EL (cell line): ENCODE data around the gene DISP1.
"Not testable (repeated sequence)": the region's sequence is repeated elsewhere in the genome, so short reads cannot be mapped to it uniquely, and the experiment has no call there.

Experiments used
- DNase-seq: peaks from one replicate; pipeline ENCODE4 v3.0.0-alpha.2; 2016

Gene DISP1

DNA sequence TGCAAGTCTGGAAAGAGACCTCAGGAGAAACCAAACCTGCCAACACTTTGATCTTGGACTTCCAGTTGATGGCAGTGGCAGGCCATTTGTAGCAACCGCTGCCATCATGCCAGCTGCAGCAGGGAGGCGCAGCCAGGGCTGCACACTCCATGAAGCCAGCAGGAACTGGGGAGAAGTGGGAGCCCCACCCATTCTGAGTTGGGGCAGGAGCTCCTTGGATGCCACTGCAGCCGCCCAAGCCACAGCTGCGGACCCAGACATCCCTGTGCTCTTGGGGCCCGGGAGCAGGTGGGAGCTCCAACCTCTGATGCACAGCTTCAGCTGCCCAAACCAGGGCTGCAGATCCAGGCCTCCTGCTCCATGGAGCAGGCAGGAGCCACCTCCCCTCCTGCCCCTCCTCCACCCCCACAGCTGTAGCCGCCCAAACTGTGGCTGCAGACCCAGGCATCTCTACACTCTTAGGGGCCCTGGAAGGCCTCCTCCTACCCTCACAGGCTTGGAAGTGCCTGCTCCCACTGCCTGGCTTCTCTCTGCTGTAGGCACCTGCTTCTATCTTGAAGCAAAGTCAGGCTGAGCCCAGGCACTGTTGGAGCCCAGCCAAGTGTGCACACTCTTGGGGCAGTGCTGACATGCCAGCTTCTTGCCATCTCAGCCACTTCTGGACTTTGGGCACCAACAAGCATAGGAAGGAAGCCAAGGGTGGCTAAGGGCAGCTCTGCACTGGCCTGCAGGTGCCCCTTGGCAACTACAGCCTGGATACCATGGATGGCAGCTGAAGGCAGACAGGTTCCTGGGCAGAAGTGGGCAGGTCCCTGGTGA lies 20.0 kb upstream of the DISP1 start:
- no peak for DNase-seq

DNA sequence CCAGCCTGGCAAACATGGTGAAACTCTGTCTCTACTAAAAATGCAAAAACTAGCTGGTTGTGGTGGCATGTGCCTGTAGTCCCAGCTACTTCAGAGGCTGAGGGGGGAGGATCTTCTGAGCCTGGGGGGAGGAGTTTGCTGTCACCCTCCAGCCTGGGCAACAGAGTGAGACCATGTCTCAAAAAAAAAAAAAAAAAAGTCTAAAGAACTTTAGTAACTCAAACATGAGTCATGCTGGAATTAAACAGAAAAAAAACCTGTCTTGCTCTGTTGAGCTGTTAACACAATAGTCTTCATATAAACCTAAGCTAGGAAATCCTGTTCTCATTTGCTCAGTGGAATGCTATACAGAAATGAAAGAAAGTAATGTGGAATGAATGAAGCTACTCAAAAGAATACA lies 16.7 kb upstream of the DISP1 start:
- DNase-seq = peak; percentile 43

DNA sequence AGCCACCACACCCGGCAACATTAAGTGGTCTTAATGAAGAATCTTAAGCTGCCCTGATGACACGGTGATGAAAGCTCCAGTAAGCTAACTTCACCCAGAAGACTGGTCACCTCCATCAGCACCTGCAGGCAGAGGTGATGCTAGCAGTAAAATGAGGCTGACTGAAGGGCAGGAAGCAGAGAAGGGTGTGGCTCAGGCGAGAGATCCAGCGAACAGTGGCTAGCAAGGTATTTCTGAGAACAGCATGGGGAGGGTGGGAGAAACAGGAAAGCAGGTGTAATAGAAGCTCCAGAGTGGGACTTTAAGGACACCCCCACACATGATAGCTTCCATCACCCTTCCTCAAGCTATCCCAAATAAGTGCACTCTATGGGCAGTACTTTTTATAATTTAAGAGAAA lies 15.9 kb upstream of the DISP1 start:
- no peak for DNase-seq

DNA sequence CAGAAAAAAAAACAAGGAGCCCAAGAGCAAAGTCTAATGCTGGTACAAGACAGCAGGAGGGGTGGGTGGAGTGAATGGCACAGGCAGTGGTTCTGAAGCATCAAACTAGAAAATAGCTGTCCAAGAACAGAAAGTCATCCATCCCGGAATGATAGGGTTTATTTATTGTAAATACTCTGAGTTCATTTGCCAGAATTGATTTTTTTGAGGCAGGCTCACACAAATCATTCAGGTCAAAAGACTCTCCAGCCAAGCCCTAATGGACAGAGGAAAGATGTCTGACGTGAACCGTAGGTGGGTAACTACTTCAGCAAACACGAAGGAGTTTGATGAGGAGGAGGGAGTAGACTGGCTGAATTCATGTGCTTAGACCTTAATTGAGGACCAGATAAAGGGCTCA lies 13.8 kb upstream of the DISP1 start:
- DNase-seq = no peak

DNA sequence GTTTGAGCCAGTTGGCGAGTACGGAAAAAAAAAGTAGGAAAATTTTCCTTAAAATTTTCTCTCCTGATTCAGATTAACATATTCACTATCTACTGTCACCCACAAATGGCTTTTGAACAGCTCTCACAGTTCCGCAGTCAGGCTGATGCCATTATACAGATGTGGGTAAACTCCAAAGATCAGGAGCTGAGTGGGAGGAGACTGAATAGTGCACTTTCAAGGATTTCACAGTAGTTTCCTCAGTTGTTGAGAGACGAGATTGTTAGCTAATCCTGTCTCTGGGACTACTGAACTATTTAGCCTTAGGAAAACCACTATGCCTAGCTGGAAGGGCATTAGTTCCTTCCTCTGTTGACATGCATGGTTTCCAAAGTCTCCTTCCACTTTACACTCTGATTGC lies 3.2 kb upstream of the DISP1 start:
- no peak for DNase-seq

DNA sequence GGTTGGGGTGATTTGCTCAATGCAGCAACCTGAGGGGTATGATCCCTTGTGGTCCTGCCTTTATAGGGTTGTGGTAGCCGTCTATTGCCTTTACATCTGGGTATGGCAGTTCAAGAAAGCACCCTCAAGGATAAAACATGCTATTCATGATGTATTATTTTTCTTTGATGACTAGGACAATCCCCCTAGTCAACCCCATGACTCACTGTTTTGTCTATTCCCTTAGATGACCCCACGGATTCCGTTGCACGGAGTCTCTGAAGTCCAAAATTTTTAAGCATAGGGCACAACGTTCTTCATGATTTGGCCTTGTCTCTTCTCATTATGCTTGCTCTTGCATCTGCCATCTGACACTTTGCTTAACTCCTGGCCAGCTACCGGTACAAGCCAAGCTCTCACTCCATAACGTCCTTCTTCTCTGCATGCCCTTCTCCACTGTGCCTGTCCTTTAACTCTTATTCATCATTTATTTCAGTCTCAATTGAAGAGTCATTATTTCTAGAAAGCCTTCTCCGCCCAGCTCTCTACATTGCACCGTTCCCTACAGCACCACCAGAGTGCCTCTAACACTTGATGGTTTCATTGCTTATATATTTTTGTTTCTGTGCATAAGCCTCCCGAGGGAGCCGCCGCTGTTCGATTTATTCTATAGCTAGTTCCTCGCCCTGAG lies 838 bp upstream of the DISP1 start:
- DNase-seq = peak; percentile 71

DNA sequence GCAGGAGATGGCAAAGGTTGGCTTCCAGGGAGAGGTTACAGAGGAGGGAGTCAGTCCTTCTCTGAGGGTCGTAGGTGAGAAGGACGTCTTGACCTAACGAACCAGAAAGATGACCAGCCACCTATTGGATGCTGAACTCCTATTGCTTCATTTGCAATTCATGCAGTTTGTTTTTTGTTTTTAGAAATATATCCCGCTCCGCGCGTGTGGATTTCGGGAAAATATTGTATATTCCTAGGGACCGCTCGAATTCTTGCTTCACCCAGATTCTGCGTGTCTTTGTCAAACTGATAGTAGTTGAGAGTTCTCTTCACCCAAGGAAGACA lies 564 bp downstream of the DISP1 start:
- DNase-seq = no peak

DNA sequence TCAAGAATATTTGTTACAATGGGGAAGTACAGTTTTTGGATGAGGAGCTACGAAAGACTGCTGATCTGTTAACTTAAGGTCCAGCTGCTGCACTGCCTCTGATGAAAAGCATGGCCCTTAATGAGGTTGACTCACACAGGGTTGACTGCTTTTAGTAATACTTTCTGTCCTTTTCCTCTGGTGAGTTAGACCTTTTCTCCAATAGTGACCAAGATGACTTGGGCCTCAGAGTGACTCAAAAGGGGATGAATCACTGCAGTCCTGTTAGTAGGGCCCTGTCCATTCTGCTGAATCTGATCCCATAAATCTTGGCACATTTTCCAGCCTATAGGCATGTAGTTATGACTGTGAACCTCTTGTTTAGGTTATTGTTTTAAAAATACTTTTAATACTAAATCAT lies 2.7 kb downstream of the DISP1 start:
- peak; percentile 98 for DNase-seq

DNA sequence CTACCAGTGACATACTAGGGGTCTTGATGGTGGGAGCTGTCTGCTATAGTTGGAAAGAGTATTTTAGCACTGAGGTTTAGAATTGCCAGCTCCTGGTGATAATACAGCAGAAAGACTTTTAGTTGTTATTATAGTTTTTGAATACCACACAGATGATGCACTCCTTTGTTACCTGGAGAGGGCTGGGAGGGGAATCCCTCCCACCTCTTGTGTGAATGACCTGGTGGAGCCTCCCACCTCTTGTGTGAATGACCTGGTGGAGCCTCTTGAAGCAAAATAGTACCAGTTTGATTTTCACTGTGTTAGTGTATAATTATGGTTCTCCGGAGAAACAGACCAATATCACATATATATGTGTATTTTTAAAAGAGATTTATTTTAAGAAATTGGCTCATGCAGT lies 3.3 kb downstream of the DISP1 start:
- DNase-seq = no peak

DNA sequence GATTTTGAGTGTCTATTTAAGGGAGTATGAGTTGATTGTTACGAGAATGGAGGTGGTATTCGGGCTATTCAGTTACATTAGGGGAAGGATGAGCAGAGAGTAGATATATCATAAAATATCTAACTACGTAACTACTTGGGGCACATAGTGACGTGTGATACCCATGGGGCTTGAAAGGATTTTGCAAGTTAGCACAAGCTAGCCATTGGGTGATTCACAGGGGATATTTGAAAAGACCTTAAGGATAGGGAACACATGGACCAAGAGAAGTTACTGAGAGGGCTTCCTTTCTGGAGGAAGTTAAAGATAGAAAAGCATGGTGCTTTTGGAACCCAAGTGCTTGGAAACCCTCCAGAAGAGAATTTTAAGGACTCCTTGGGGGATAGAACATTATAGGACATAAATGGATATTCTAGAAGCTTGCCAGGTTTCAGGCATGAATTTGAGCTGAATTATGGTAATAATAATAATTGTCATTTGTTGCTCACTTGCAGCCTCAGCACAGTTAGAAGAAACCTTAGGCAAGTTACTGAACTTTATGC lies 5.4 kb downstream of the DISP1 start:
- no peak for DNase-seq

DNA sequence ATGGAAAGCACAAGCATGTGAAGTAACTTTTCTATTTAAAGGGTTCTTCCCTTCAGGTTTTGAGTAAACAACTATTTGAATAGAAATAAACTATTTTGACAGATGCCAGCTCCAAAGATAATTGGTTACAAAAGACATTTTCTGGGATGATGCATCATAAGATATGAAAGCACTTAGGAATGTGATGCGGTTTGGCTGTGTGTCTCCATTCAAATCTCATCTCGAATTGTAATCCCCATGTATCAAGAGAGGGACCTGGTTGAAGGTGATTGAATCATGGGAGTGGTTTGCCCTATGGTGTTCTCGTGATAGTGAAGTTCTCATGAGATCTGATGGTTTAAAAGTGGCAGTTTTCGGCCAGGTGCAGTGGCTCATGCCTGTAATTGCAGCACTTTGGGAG lies 6.4 kb downstream of the DISP1 start:
- peak; percentile 58 for DNase-seq

DNA sequence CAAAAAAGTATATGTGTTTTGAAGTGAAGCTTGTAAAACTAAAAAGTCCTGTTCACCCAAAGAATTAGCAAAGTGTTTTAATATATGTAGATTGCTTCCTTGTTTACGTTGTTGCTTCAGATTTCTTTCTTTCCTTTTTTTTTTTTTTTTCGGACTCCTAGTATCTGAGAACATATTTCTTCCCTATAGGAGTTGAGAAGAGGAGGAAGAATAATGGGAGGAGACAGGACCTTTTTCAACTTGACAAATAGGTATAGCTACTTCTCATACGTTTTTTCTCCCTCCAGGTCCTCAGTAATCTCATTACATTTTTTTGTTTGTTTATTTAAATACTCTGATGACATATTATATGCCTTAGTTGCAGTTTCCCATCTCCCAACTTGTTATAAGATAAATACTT lies 8.9 kb downstream of the DISP1 start:
- DNase-seq = no peak

DNA sequence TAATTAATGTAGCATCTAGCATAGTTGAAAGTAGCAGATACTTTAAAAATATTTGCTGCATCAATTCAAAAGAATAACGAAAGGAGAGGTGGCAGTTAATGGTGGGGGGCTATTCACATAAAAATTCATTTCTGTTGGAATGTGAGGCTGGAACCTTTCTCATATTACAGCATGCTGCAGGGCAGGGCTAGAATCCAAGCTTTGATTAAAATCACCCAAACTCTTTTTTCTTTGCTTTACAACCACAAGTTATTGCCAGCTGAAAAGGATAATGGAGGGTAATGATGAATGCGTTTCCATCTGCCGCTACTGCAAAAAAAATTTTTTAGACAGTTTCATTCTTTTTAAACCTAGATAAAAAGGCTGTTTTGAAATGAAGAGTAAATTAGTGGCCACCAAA lies 9.8 kb downstream of the DISP1 start:
- peak; percentile 12 for DNase-seq

DNA sequence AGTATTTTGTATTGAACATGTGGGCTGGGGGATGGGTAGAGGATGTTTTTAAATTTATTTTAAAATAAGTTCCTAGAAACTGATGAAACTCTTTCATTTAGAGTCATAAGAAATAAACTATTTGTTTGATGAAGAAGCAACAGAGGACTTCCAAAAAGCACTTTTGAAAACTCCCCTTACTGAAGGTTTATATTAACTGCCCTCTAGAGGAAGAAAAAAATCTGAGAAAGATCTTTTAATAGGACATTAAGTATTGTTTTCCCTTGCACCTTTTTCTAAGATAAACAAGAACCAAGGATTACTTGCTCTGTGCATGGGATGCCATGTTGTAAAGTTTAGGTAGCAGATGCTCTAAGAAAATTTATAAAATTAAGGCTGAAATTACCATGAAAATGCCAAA lies 14.1 kb downstream of the DISP1 start:
- DNase-seq = no peak

DNA sequence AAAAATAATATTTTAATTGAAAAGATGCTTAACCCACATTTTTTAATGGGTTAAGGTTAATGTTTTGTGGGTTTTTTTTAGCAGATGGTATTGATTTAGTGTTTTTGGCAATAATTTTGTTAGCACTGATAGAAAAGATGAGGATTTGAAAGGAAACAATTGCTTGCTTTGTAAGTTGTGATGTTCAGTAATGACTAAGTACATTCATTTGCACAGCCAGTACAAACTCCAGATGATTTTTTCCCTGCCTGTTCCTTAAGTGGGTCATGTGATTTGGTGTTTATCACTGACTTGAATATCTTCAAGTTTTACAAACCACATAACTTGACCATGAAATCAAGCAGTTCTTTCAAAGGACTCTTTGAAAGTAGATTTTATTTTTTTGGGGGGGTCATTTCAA lies 15.0 kb downstream of the DISP1 start:
- DNase-seq = no peak

DNA sequence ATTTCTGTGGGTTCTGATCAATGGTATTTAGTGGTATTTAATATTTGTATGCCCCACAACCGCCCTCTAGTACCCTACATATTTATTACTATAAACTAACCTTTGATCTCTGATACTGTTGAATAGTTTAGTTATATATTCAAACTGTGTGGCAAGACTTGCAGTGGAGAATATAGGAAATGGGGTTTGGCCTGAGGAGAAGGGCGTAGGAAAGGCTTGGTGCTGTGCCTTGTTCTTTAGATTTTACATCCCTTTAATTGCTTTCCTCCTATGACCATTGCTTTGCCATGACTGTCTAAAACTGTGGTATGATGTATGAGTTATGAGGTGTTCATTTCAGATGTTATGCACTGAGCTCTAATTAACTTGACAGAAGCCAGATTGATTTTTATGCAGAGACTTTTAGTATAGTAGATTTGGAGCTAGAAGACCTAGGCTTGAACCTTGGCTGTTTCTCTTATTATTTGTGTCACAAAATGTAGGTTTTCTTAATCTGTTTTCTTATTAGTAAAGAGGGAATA lies 18.6 kb downstream of the DISP1 start:
- DNase-seq = no peak

DNA sequence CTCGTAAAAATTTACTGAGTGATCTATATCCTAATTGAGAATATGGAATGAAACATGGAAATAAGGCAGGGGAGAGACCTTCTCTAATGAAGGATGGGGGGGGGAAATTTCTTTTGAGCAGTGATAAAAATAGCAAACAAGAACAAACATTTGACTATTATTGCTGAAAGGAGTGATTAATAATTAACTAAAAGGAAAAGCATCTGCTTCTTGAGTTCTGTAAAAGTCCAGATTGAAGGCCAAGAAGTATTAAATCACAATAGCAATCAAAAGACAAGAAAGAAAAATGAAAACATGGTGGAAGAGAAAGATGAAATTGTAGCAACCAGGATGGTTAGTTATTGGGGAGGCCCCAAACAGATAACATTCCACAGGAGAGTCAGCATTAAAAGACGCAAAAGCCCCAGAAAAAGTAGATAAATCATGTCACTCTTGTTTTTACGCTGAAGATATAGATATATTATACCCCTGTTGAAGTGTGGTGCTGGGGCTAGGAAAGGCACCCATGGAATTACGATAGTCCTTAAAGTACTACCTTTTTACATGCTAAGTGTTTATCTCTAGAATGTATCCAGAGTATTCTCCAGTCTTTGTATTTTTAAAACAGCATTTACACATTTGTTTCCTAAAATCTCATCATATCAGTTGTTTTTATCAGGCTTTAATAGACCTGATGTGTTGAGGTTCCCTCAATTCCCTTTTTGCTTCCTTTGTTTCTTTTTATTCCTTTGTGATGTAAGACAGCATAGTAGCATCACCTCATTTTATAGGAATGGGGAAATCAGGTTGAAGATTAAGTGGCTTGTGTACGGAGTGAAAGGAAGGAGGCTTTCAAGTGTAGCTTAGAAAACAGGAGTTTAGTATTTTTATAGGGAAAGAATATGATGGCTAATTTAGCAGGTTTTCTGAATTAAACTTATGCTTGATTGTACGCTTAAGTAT lies 28.9 kb downstream of the DISP1 start:
- no peak for DNase-seq

DNA sequence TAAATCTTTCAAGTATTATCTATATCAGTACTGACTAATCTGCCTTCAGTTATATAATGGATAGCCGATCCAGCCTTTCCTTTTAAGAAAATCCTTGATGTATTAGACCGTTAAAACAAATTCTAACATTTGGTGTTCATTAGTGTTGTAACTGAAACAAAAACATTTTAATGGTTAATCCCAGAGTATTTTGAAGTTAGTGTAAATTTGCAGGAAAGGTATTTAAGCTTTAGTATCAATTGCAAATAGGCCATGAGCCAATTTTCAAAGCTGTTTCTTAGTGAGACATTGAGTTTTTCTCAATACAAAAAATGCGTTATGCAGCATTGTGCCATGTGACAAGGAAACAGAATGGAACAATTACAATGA lies 29.6 kb downstream of the DISP1 start:
- no peak for DNase-seq

DNA sequence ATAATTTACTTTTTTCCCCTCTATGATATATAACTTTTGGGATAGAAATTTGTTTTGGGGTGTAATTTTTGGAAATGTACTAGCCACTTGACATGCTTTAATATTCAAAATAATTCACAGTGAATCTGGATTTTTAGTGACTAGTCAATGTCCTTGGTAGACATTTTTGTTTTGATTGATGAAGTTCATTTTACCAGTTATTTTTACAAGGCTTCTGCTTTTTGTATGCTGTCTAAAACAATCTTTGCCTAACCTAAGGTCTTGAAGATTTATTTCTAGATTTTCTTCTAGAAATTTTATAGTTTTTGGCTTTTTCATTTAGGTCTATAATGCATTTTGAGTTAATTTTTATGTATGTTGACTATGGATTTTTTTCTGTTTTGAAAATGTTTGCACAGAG lies 30.9 kb downstream of the DISP1 start:
- no peak for DNase-seq

DNA sequence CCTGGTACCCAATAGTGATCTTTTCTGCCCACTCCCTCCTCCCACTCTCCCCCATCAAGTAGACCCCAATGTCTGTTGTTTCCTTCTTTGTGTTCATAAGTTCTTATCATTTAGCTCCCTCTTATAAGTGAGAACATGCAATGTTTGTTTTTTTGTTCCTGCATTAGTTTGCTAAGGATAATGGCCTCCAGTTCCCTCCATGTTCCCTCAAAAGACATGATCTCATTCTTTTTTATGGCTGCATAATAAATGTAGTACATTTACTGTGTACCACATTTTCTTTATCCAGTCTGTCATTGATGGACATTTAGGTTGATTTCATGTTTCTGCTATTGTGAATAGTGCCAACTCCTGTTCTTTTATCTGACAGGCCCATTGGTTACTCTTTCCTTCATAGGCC lies 35.7 kb downstream of the DISP1 start:
- DNase-seq = not testable (repeated sequence)

DNA sequence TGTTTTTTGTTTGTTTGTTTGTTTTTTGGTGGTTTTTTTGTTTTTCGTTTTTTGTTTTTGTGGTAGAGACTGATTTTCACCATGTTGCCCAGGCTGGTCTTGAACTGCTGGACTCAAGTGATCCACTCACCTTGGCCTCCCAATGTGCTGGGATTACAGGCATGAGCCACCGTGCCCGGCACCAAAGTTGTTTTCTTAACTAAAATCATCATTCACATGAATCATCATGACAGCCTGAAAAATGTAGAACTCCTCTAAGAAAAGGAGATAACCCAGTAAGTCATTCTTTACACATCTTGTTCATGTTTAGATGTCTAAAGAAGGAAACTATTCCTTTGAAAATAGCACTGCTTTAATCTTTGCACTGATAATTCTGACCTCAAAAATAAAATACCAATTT lies 37.5 kb downstream of the DISP1 start:
- DNase-seq = peak; percentile 27

DNA sequence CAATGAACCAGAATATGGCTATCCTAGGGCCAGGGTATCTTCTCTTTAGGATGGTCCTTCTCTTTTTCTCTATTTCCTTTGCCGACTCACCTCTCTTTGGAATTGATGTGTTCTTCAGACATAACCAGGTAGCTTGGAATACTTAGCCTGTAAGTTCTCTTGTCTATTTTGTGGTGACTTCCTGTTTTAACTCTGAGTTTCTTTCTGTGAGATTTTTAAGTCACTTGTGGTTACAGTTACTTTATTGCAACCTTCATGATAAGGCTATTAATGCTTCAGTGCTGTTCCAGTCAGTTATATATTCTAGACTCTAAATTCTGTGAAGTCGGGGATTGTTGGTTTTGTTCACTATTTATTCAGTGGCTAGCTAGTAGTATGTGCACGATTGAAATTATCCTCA lies 46.2 kb downstream of the DISP1 start:
- no peak for DNase-seq
